ENCODE data around the gene GUK1.

The GUK1 gene

GRCh38 chr1:228097333-228098081 lies 42.6 kb upstream of the GUK1 start:
- TF ChIP-seq EZH2 (optimal IDR thresholded peaks at IDR 0.05; ENCODE audit: low read depth, low read length) (no peak), CTCF (IDR thresholded peaks at IDR 0.05; ENCODE audit: low read length) (no peak), EZH2phosphoT487 (IDR thresholded peaks at IDR 0.05; ENCODE audit: low read length) (no peak)
- no peak overlapping the region for H3K27ac ChIP-seq (ENCODE audit: low read length)
- H4K20me1 ChIP-seq (ENCODE audit: insufficient read depth, low read length) = peaks cover 75% of the 10 kb centered on the region
- no peak for DNase-seq
- no peaks in the 10 kb centered on the region for H3K27me3 ChIP-seq (replicated peaks; ENCODE audit: insufficient read depth, low read length)
- H3K9me3 ChIP-seq (replicated peaks; ENCODE audit: insufficient read depth, low read length) = no peaks in the 10 kb centered on the region
- H3K4me2 ChIP-seq (ENCODE audit: low read depth, low read length) = no peak overlapping the region
- H3K9me2 ChIP-seq (replicated peaks; ENCODE audit: insufficient read depth, low read length) = no peaks in the 10 kb centered on the region
- H3K79me2 ChIP-seq (ENCODE audit: low read length) = peaks cover 98% of the 10 kb centered on the region
- H3K9ac ChIP-seq (ENCODE audit: low read length) = no peak overlapping the region
- H3K4me1 ChIP-seq (ENCODE audit: low read length) = 0 out of 2 replicates have a peak, but pooled peaks cover 5% of the 10 kb centered on the region
- H3K36me3 ChIP-seq (replicated peaks; ENCODE audit: insufficient read depth, low read length) = peaks cover 28% of the 10 kb centered on the region; the same call in 1 of the 2 replicates
- no peak overlapping the region for H3K4me3 ChIP-seq (ENCODE audit: low read length)
- peaks cover 51% of the 10 kb centered on the region for H3F3A ChIP-seq (ENCODE audit: insufficient read depth, low read length)
- H2AFZ ChIP-seq (ENCODE audit: low read length) = no peak overlapping the region

- 0 out of 2 replicates have a peak, but pooled peaks cover 5% of the 10 kb centered on the region for H3K4me1 ChIP-seq (ENCODE audit: low read length)
- TF ChIP-seq EZH2 (optimal IDR thresholded peaks at IDR 0.05; ENCODE audit: low read depth, low read length) (no peak), CTCF (IDR thresholded peaks at IDR 0.05; ENCODE audit: low read length) (no peak), EZH2phosphoT487 (IDR thresholded peaks at IDR 0.05; ENCODE audit: low read length) (no peak)
- peaks cover 55% of the 10 kb centered on the region for H3F3A ChIP-seq (ENCODE audit: insufficient read depth, low read length)
- H2AFZ ChIP-seq (ENCODE audit: low read length) = no peak overlapping the region
- DNase-seq = no peak
- peaks cover 19% of the 10 kb centered on the region; the same call in 1 of the 2 replicates for H3K36me3 ChIP-seq (replicated peaks; ENCODE audit: insufficient read depth, low read length)
- H4K20me1 ChIP-seq (ENCODE audit: insufficient read depth, low read length) = peaks cover 65% of the 10 kb centered on the region
- H3K27ac ChIP-seq (ENCODE audit: low read length) = no peak overlapping the region
- no peaks in the 10 kb centered on the region for H3K9me2 ChIP-seq (replicated peaks; ENCODE audit: insufficient read depth, low read length)
- no peak overlapping the region for H3K4me2 ChIP-seq (ENCODE audit: low read depth, low read length)
- peaks cover 94% of the 10 kb centered on the region for H3K79me2 ChIP-seq (ENCODE audit: low read length)
- no peak overlapping the region for H3K9ac ChIP-seq (ENCODE audit: low read length)
- H3K27me3 ChIP-seq (replicated peaks; ENCODE audit: insufficient read depth, low read length) = no peaks in the 10 kb centered on the region
- H3K9me3 ChIP-seq (replicated peaks; ENCODE audit: insufficient read depth, low read length) = no peaks in the 10 kb centered on the region
- H3K4me3 ChIP-seq (ENCODE audit: low read length) = no peak overlapping the region
Observed at GRCh38 chr1:228098323-228098931, 41.7 kb upstream of the GUK1 start.

- peaks cover 63% of the 10 kb centered on the region for H3F3A ChIP-seq (ENCODE audit: insufficient read depth, low read length)
- peaks cover 13% of the 10 kb centered on the region for H3K4me1 ChIP-seq (ENCODE audit: low read length)
- H3K27me3 ChIP-seq (replicated peaks; ENCODE audit: insufficient read depth, low read length) = no peaks in the 10 kb centered on the region
- no peak overlapping the region for H3K9ac ChIP-seq (ENCODE audit: low read length)
- no peak overlapping the region for H3K4me2 ChIP-seq (ENCODE audit: low read depth, low read length)
- H3K27ac ChIP-seq (ENCODE audit: low read length) = no peak overlapping the region
- H3K9me3 ChIP-seq (replicated peaks; ENCODE audit: insufficient read depth, low read length) = no peaks in the 10 kb centered on the region
- no peak overlapping the region for H2AFZ ChIP-seq (ENCODE audit: low read length)
- H3K79me2 ChIP-seq (ENCODE audit: low read length) = peaks cover 85% of the 10 kb centered on the region
- no peak for TF ChIP-seq EZH2phosphoT487 (IDR thresholded peaks at IDR 0.05; ENCODE audit: low read length)
- H4K20me1 ChIP-seq (ENCODE audit: insufficient read depth, low read length) = peaks cover 56% of the 10 kb centered on the region
- H3K4me3 ChIP-seq (ENCODE audit: low read length) = no peak overlapping the region
- no peak for DNase-seq
- H3K36me3 ChIP-seq (replicated peaks; ENCODE audit: insufficient read depth, low read length) = peaks cover 17% of the 10 kb centered on the region; the same call in 1 of the 2 replicates
- no peaks in the 10 kb centered on the region for H3K9me2 ChIP-seq (replicated peaks; ENCODE audit: insufficient read depth, low read length)
Observed at GRCh38 chr1:228099331-228099732, 40.7 kb upstream of the GUK1 start.
